GM19324 (cell line): ENCODE data around the gene ANKRD65.
"Not testable (repeated sequence)": the region's sequence is repeated elsewhere in the genome, so short reads cannot be mapped to it uniquely, and the experiment has no call there.

ENCODE experiments used
- ATAC-seq: cut with Tn5 transposase; IDR thresholded peaks from one replicate; pipeline ENCODE4 v1.9.1; 2021; ENCODE audit warnings: mild to moderate bottlenecking, moderate library complexity; ENCODE audit not compliant: unreplicated experiment, low FRiP score

Gene ANKRD65

DNA sequence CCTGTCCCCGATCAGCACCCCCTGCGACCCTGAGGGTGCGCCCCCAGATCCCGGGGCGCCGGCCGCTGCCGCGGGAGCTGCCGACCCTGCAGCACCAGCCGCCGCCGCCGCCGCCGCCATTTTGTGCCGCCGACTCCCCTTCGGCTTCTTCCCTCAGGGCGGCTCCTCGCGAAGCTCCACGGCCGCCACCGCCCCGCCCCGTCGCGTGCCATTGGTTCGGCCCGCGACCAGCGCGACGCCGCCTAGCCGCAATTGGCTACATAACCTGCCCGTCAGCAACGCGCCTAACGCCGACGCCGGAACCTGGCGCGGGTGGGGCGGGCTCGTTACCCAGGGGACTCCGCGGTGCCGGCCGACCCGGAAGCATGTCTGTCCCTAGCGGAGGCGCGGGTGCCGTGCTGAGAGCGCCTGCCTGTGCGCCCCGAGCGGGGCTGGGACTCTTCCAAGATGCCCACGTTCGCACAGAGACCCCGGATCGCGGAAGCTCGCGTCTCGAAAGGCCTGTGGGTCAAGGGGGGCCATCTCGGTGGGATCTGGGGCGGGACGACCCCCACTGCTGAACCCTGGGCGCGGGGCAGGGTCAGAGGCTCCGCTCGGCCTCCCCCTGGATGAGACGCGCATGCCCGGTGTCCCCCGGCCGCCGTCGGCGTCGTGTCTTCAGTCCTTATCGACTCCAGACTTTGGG, 21.7 kb downstream of the ANKRD65 start, which contains the start of gene CCNL2:
Gene CCNL2, minus strand, starts transcription at position 149 of the 685 bp plus-strand sequence. Its CDS starts 29 bp downstream, at position 120.
- ATAC-seq, result peak; percentile 93

DNA sequence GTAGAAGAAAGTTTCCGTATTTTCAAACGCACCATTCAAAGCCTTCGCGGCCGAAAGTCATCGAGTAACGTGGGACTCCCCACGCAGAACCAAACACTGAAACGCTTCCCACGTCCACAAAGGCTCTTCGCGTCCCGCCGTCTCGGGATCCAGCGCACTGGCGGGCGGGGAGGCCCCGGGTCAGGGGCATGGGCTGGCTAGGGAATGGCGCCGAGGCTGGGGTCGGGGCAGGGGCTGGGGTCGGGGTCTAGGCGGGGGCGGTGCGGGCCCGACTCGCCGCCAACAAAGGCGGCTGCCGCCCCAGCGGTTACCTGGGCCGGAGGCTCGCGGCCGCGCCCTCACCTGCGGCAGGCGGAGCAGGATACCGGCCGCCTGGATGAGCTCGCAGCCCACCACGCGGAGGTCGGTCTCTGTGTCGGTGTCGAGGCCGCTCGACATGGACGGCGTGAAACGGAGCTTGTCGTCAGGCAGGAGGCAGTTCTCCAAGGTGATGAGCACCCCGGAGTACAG, 22.3 kb downstream of the ANKRD65 start:
- peak; percentile 28 for ATAC-seq

DNA sequence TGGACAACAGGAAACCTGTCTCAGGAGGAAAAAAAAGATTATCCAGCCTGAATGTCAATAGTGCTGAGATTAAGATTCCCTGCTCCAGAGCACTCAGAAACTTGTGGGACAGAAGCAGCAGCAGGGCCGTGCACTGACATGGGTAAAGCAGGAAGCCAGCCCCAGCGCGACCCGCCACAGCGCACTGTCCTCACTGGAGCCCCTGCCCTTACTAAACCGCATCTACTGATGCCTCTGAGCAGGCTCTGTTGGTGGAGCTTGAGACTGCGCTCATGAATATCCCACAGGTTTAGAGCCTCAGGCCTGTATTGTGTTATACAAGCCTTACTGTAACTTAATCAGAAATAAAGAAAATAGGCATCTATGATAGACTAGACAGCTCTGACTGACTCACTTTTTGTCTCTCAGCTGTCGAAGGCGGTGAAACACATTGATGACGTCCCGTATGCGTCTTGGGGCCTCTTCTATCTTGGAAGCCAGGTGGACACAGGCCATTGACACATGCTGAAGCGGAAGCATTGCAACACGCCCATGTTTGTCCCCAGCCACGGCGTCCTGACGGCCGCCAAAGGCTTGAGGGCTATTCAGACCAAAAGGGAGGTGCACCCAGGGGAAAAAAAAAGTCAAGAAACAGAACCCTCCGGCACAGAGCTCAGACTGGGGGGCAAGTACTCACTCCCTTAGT, 23.1 kb downstream of the ANKRD65 start:
- ATAC-seq, result no peak

DNA sequence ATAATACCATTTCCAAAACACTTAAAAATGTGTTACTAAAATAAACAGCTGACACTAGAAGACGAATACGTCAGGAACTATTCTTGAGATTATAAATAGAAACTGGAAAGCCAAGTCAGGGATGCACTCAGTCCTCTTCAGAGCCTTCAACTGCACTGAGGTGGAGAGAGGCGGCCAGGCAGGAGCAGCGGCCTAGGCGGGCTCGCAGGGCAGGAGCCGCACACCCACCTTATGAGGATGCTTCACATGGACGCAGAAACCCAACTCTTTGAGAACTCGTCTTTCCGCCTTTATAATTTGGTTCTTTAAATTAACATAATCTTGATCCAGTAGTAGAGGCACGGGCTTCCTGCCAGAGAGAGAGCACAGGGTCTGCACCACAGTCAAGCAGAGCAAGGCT, 25.9 kb downstream of the ANKRD65 start:
- ATAC-seq, result no peak

DNA sequence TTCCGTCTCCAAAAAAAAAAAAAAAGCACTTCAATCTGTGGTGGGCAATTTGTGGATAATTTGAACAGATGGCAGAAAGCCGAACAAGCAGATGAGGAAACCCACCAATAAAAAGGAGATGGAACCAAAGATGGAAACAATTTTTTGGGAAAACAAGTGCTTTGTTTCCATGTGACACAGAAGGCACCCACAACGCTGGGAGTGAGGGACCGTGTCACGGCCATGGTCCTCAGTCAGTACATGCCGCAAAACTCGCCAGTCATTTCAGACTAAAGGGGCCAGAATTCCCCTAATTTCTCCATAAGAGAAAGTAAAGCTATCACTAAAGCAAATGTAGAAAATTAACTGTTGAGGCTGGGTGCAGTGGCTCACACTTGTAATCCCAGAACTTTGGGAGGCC, 27.0 kb downstream of the ANKRD65 start:
- no peak for ATAC-seq

DNA sequence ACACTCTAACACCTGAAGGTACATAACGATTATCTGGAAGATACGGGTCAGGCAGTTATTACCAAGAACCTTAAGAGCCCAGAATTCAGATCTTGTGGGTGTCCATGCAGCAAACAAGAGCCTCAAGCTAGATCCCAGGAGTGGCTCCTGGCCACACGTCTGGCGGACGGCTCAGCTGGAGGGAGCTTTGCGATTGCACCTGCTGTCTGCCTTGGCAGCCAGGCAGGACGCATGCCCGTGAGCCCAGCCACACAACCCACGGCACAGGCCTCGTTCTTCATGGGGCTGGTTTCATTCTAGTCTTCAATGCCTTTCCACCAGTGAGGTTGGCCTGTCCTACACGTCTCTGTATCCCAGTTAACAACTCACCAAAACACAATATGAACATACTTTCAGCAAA, 27.6 kb downstream of the ANKRD65 start:
- ATAC-seq, result no peak

DNA sequence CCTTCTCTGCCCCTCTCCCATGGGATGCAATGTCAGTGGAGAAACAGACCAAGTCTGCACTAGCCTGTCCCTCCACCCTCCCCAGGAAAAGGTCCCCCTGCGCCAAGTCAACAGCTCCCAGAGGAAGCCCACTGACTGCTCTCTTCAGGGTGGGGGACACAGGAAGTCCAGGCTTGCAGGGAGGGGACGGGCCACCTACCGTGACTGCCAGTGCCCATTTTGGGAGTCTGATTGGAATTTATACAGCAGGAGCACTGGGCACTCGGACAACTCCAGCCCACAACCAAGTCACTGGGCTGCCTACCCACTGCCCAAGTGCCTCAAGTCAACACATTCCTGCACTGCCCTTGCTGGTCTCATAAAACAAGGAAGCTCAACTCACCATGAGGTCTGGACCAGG, 28.1 kb downstream of the ANKRD65 start:
- no peak for ATAC-seq

DNA sequence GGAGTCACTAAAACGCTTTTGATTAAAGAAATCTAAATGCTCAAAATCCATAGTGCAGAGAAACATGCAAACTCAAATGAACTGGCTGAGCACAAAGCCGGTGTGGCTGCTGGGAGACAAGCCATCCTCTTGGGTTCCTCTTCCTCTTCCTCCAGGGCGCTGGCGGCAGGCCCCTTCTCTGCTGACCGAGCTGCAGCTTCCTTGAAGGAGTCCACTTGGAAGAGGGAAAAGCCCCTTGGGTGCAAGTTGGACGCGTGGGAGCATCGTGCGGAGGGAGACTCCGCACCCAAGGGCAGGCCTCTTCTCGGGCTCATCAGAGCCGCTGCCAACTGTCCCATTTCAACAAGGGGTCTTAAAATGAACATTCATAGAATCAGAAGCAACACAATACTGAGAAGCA, 29.9 kb downstream of the ANKRD65 start:
- no peak for ATAC-seq

DNA sequence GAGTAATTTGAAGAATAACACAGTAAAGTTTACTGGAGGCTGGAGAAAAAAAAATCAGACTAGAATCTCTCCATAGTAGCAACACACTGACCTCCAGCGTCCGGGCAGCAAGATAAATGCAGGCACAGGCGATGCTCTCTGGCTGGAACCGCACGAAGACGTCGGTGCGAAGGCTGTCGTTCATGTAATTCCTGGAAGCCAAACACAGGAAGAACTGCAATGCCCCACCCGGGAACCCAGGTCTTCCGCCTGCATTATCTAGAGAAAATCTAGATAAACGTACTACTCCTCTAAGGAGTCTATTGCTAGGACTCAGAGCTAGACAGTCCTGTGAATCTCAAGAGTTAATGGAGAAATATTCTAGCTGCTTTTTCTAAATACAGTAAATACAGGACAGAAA, 30.4 kb downstream of the ANKRD65 start:
- ATAC-seq, result no peak

DNA sequence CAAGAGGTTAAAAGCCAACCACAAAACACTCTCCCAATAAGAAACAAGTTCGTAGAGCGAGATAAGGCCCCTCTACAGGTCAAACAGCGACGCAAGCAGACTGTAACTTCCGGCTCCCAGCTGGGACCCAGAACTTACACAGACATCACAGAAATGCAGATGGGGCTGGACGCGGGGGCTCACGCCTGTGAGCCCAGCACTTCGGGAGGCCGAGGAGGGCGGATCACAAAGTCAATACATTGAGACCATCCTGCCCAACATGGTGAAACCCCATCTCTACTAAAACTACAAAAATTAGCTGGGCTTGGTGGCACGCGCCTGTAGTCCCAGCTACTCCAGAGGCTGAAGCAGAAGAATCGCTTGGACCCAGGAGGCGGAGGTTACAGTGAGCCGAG, 33.0 kb downstream of the ANKRD65 start:
- ATAC-seq, result no peak

DNA sequence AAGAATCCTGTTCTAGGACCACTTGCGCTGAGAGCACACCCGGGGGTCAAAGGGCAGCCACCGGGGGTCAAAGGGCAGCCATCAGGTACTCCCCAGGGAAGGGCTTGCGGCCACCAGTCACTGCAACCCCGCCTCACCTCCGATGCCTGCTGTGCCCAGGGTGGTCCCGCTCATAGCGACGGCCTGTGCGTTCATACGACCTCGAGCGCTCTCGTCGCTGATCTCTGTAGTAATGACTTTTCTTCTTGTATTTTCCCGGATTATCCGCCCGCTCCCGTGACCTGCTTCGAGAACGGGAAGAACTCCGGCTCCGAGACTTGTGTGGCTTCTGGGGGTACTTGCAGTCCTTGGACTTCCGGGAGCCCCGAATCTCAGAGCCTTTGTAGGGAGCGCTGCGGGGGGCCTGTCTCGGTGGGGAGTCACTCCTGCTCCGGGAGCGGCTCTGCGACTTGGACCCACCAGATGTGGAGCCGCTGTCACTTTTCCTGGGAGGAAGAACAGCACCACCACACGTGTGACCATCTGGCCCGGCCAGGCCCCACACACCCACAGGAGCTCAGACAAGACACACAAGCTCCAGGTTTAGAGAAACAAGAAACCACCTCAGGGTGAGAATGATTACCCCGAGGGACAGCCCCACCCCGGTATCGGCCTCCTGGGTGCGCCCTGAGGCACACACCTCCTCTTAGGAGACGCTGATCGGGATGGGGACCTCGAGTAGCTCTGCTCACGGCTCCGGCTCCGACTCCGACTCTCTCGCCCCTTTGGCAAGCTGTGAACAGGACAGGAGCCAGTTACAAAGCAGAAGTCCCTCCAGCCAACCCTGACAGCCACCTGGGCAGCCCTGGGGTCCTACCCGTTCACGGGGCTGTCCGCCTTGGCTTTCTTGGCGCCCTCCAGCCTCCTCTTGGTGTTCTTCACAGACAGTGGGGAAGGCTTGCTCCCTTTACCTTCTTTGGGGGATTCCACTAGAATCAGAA, 33.7 kb downstream of the ANKRD65 start:
- ATAC-seq, result no peak

DNA sequence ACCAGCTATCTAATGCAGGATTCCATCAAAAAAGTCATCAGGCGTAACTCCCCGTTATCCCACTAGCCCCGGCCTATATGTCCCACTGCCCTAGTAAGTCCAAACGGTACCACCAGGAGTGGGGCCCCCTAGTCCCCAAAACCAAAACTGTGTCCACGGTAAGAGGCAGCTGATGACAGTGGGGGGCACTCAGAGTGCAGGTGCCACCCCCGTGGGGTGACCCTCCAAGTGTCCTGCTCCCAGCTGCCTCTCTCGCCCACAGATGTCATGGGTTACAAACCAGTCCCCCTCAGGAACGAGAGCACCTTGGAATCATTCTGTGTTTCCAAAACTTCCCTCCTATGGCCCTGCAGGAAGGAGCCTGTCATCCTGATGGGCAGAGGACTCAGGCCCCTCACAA, 35.1 kb downstream of the ANKRD65 start:
- no peak for ATAC-seq

DNA sequence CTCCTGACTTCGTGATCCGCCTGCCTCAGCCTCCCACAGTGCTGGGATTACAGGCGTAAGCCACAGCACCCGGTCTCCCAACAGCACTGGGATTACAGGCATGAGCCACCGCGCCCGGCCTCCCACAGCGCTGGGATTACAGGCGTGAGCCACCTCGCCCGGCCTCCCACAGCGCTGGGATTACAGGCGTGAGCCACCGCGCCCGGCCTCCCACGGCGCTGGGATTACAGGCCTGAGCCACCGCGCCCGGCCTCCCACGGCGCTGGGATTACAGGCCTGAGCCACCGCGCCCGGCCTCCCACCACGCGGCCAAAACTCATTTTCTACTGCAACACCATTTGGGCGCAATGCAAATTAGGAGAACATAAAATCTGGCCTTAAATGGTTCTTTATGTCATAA, 35.7 kb downstream of the ANKRD65 start:
- not testable (repeated sequence) for ATAC-seq

DNA sequence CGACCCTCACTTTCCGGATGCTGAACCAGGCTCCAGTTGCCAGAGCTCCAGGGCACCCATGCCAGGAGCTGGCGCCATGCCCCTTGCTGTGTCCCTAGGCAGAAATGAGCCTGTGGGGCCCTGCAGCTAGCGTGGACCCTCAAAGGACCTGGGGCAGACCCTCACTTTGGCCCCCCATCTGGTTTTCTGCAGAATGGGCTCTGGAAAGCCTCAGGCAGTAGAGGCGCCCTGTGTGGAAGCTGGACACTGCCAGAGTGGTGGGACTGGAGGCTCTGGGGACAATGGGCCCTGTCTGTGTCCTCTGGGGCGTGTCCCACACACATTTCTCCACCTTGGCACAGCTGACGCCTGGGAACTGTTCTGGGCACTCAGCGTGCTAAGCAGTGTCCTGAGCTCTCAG, 39.8 kb downstream of the ANKRD65 start:
- ATAC-seq, result no peak

DNA sequence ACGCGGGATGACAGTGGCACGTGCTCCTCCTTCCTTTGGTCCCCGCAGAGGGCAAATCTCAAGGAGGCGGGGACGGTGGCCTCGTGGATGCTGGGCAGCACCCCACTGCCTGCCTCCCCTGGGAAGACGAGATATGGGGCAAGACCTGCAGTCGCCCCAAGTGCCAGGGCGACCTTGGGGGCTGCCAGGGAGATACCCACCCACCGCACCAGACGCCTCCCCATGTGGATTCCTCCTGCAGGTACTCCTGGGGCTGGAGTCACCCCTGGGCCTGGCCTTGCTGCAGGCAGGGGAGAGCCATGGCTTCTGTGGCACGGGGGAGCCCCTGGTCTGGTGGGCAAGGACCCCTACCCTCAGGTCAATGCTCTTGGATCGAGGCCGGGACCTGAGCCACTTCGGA, 40.2 kb downstream of the ANKRD65 start:
- no peak for ATAC-seq

DNA sequence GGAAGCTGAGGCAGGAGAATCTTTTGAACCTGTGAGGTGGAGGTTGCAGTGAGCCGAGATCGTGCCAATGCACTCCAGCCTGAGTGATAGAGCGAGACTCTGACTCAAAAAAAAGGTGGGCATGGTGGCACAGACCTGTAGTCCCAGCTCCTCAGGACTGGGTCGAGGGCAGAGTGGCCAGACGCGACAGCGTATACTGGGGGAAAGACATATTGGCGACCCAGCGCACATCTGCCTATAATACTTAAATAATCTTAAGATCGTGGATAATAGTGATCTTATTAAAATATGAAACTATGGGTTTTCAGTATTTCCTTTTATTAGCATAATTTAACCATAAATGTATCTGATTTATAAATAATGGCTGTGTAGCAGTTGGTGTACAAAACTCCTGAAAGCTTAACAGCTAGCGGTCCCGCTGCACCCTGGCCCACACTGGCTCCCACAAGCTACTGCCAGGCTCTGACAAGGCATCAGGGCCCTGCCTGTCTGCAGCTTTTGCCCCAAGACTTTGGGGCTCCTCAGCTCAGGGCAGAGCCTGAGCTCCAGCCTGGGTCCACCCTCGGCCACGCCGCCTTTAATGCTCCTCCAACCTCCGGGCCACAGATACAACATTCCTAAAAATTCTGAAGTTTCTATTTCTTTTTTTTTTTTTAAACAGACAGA, 43.4 kb downstream of the ANKRD65 start:
- ATAC-seq, result no peak

DNA sequence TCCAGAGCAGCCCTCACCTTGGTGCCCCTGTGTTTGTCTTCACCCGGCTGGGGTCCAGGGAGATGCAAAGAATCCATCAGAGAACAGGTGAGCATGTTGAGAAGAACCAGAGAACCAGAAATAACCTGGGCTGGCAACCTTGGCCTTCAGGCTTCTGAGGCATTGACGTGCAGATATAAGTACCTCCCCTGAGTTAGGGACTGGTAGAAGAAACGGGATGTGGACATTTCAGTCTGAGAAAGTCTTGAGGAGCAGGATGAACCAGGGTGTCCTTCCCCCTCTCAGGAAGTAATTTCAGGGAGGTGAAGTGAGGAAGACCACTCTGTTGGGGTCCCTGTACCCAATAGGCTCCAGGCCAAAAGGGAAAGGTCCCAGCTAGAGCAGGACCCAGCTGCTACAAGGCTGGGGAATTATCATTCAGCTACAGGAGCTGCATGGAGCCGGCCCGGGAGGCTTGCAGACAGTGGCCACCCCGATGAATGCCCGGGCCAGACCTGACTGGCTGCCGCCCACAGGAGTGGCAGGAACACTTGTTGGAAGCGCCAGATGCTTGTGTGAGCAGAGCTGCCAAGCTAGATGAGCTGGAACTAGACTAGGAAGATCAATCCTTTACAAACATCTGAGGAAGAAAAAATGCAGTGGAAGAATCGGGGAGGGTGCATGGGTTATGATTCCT, 44.4 kb downstream of the ANKRD65 start:
- no peak for ATAC-seq

DNA sequence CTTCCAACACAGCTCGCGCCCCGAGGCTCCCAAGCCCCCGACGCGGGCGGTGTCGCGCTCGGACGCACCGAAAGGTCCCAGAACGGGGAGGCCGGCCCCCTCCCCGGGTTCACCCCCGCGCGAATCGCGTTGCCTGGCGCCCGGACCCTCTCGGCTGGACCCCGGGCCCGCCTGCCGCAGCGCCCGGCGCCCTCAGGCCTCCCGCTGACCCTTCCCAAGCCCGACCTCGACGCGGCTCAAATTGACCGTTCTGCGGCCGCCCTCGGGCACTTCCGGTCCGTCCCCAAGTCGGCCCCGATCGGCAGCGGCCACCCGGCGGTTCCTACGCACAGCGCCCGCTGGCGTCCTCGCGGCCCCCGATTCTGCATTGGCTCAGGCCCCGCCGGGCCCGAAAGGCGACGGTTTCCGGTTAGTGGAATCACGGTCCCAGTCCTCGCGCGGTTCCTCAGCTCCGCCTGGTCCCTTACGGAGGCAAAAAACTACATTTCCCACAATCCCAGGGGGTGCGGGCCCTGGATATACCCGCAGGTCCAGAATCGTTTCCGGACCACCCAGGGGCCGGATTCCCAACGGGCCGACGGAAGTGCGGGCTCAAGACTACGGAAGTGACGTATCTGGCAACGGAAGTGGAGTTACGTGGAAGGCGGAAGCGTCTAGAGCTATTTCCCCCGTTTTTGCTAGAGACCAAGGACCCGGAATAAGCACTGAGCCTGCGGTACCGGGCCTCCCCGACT, 46.0 kb downstream of the ANKRD65 start, which contains the start of gene AURKAIP1:
Gene AURKAIP1, minus strand, starts transcription at position 279 of the 734 bp plus-strand sequence. CDS start 451 bp downstream, outside the sequence.
- peak; percentile 92 for ATAC-seq

DNA sequence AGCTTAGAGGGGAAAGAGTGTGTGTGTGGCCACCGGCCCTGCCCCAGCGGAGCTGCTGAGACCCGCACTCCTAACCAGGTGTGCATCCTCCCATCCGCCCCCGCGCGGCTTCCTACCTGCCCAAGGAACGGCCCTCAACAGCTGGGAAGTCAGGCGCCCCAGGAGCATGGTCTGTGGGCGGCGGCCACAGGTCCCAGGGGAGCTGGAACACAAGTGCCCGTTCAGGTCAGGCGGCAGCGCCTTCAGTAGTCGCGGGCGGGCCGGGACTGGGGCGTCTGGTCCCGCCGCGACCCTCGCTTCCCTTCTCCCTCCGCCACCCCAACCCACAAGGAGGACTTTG, 46.5 kb downstream of the ANKRD65 start:
- peak; percentile 6 for ATAC-seq
